ENCODE measurements around the gene C6orf132.
"Not testable (repeated sequence)": the region's sequence is repeated elsewhere in the genome, so short reads cannot be mapped to it uniquely, and the experiment has no call there.

The C6orf132 gene, protein sequence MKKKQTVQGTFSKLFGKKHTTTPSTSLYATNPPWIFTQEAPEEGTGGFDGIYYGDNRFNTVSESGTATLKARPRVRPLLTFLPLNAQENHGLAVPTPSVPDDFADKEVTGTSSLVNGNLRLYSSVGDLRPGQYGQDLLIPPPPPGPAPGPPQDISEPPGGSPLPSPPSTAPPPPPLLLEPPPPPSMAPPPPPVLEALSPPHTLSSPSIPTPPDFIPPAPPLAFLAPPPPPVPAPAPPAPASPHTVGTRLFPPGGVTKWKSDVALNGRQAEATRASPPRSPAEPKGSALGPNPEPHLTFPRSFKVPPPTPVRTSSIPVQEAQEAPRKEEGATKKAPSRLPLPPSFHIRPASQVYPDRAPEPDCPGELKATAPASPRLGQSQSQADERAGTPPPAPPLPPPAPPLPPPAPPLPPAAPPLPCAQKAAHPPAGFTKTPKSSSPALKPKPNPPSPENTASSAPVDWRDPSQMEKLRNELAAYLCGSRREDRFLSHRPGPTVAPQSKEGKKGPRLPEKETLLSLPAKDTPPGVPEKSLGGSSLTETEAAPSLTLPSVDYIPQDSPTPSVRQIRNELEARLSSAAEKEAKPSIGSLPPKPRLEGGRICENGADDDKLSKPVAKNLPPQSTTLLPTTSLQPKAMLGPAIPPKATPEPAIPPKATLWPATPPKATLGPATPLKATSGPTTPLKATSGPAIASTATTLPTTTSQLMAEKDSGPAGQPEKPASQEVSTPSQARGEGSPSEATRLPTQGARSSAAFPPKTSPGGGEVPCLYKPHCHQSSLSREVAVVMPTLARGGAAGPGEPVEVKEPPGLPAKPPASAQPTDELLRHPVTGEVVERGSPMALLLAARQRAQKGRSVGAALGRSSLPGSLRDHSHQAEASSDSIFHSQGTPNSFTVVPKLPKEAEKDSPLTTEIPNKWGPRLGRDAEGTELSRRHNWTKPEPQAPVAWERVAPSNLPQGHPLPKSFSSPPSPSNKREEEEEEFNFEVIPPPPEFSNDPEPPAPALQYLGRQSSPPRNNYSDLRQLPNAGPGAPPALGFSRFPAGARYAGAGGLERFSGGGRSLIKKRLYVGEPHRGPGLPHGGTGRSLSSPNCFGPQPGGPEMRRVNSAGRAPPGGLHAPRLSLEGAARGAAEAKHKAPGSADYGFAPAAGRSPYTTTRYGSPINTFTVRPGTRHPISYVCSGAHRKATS

DNA sequence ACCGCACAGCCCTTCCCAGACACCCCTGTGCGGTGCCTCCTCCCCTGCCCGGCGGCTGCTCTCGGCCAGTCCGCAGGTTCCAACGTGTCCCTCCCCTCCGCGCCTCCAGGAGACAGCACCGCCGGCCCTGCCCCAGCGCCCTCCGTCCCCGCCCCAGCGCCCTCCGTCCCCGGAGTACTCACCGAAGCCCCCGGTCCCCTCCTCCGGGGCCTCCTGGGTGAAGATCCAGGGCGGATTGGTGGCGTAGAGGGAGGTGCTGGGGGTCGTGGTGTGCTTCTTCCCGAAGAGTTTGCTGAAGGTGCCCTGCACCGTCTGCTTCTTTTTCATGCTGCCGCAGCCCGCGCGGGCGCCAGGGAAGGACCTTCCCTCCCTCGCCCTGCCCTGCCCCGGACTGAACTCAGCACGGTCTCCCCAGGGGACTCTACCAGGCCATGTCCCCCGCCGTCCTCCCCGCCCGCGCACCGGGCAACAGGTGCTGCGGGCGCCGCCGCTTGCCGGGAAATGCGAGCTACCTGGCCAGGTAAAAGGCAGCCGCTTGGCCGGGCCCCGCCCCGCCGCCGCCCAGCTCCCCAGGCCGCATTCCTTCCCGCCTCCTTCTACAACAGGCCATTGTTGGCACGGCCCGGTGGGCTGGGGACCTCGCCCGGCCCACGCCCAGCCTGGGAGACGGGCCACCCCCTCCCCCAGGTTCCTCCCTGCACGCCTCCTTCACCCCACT lies at the start of gene C6orf132:
C6orf132 (minus strand) TSS at position 503 of the 718 bp plus-strand sequence; CDS start at position 327, 176 bp downstream.
- no peak for DNase-seq

DNA sequence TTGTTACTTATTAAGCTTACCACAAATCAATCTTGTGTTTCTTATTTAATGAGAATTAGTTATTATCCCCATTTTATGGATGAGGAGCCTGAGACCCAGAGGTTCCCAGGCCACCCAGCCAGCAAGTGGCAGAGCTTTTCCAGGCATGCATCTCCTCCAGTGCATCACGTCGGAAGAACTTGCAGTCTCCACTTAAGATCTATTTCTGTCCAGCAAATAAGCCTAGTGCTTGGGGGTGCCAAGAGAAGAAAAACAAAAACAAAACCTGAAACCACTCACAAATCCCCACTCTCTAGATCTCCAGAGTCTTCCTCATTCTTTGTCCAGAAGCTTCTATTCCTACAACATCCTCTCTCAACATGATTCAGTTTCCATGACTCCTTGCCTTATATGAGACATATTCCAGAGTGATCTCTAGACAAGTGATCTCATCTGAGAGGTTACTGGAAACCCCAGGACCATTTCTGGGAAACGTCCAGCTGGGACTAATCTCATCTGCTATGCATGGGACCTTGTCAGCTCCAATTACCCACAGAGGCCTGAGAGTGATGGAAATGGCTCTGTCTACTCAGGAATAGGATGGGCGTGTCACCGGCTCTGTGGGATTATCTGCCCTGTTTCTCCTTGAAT lies 48.2 kb upstream of the C6orf132 start:
- no peak for DNase-seq

DNA sequence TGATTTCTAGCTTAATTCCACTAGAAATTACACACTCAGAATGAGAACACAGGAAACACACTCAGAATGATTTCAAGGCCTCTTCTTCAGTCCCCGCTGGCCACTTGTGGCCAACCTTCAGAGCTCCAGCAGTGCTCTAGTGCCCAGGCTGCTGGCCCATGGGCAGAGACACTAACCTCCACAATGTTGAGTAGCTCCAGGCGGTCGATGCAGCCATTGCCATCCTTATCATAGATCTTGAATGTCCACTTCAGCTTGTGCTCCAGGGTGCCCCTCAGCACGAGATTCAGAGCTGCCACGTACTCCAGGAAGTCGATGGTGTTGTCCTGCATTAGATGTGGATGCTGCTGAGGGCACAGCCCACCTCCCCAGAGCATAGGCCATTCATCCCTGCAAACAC lies 46.0 kb upstream of the C6orf132 start:
- DNase-seq = no peak

DNA sequence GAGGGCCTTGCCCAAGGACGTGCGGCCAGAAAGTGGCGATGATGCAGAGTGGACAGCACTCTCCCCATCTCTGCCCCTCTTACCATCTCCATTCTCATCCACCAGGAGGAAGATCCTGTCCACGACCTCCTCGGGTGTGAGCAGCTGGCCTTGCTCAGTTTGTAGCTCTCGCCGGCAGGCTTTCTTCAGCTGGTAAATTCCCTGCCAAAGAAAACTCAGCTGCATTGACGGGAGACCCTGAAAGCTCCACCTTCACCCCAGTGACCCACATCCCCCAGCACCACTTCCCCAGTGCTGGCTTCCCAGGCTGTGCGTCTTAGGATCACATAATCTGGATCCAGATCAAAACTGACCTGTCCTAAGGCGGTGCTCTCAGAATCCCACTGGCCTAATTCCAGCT lies 43.2 kb upstream of the C6orf132 start:
- DNase-seq = no peak

DNA sequence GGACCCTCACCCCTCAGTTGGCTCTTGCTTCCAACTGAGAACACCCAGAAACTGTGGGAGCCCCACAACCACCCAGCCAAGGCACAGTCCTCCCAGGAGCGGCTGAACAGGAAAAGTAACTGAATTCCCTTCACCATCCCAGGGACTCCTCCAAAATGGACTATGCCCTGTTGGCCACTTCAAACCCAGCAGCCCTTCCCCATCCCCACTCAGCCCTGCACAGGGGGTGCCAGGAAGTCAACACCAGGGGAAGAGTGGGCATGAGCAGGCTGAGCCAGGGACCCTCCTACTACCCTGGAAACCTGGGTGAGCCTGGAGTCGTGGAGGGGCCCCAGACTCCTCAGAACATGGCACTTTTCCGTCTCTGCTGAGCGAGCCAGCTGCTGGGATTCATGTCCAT lies 42.1 kb upstream of the C6orf132 start:
- DNase-seq = no peak

DNA sequence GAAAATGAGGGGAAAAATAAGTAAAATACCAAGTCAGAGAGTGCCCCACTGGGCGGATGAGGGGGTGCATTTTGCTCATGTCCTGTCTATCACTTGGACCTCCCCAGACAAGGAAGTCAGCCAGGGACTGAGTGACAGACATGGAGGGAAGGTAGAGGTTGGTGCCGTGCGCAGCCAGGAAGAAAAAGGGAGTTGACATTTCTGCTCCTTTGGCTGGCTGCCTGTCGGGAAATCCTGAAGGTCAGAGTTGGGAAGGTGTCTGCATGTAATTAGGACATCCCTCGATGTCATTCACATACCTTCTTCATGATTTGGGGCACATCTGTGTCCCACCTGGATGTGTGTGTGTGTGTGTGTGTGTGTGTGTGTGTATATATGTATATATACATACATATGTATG lies 39.7 kb upstream of the C6orf132 start:
- no peak for DNase-seq

DNA sequence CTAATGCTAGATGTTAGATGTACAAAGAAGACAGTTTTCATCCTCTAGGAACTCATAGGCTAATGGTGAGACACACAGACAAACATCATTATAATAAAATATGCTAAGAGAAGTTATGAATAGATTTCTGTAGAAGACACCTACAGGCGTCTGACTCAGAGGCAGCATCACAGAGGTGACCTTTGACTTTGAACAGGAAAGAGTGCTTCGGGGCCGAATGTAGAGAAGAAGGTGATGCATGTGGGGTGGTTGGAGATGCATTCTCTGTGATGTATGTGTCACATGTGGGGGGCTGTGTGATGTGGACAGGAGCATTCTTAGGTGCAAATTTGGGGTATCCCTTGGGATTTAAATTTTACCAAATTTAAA lies 37.5 kb upstream of the C6orf132 start:
- no peak for DNase-seq

DNA sequence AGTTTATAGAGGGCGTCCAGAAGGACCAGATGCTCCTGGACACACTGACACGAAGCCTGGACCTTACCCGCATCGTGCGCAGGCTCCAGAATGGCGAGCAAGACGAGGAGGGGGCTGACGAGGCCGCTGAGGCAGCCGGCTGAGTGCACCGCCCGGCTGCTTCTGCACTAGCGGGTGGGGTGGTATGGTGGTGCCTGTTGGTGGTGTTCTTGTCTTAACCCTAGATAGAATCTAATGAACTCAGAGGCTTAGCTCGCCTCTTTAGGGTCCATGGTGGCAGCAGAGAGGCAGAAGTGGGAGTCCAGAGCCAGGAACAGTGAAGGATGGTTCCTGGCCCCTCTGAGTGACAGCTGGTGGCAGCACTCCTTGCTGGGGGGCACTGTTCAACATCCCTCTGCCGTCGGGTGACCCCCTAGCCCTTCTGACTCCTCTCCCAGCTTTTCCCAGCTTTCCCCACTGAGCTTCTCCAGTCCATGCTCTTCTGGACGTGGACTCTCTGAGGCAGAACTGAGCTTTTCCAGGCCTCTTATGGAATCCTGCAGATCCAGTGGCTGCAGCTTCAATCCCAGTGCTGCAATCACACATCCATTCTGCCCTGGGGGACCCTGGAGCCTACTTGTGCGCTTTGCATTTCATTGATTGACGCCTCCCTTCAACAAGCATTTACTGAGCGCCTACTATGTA lies 37.0 kb upstream of the C6orf132 start:
- DNase-seq = no peak

DNA sequence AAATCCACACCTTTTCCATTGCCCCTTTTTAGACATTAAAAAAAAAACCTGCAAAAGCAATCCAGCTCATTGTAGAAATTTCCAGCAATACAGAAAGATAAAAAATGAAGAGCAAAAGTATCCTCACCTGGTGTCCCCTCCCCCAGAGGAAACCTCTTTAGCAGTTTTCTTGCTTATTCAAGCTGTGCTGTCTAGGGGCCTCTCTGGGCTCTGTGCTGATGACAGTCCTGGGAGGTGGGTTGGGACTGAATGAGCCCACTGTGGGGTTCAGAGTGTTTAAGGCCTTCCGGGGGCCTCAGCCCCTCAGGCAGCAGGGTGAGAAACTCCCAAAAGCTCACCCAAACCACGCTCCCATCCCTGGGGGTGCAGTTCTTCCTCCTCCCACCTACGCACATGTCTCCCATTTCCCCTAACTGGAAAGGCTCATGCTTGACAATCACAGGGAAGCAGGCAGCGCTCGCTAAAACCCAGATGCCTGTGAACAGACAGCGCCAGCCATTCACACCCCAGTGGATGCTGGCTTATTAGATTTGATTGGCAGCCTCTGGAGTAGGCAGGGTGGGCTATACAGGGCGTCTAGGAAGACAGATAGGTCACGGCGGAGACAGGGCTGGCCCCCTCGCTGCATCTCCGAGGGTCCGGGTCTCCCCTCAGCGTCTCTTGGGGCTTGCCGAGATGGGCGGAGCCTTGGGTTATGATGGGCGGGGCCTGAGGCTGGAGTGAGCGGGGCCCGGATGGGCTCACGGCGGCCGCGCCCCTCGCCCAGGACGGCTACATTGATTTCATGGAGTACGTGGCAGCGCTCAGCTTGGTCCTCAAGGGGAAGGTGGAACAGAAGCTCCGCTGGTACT lies 35.3 kb upstream of the C6orf132 start:
- DNase-seq = no peak

DNA sequence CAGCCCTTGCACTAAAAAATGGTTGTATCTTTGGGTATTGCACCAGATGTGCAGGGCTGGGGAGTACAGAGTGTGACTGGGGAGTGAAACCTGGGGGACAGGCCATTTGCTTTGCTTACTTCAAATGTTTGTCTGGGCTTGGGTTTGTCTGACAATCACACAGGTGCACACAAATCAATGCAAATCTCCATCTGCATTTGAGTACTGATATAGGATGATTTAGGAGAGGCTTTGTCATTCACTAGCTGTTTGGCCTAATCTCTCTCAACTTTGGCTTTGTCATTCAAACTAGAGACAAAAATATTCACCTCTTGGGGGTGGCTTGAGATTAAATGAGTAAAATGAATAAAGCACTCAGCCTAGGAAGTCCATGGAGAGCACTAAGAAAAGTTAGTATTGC lies 34.6 kb upstream of the C6orf132 start:
- no peak for DNase-seq

DNA sequence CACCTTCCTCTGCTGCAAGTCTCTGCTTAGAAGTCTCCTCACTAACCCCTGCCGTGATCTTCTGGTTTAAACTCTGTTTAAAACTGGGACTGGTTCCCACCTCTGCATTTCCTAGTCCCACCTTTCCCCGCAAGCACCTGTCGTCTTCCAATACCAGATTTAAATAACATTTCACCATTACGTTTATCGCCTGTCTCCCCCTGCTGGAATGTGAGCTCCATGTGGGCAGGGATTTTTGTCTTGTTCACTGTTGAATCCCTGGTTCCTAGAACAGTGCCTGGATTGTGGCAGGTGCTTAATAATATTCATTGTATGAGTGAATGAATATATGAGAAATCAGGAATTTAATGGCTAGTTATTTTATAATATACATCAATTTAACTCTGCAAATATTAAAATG lies 33.4 kb upstream of the C6orf132 start:
- no peak for DNase-seq

DNA sequence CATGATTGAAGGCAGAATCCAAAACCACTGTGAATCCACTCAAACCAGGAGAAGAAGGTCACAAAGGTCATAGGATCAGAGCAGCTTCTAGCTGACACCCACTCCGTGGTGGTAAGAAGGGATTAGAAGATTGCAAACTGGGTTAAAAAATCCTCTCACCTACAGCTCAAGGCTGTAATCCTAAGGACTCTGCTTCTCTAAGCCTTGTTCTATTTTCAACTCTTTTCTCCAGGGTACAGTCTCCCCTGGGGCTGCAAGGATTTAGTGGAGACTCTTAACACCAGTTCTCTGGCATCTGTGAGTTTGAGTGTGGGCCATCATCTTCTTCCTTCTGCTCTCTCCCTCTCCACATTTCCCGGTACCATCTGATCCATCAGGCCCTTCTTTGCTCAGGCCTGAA lies 30.7 kb upstream of the C6orf132 start, which contains the start of gene GUCA1A:
GUCA1A (plus strand) TSS at position 264 of the 400 bp plus-strand sequence. CDS start 250 bp downstream, outside the sequence.
- DNase-seq = no peak

DNA sequence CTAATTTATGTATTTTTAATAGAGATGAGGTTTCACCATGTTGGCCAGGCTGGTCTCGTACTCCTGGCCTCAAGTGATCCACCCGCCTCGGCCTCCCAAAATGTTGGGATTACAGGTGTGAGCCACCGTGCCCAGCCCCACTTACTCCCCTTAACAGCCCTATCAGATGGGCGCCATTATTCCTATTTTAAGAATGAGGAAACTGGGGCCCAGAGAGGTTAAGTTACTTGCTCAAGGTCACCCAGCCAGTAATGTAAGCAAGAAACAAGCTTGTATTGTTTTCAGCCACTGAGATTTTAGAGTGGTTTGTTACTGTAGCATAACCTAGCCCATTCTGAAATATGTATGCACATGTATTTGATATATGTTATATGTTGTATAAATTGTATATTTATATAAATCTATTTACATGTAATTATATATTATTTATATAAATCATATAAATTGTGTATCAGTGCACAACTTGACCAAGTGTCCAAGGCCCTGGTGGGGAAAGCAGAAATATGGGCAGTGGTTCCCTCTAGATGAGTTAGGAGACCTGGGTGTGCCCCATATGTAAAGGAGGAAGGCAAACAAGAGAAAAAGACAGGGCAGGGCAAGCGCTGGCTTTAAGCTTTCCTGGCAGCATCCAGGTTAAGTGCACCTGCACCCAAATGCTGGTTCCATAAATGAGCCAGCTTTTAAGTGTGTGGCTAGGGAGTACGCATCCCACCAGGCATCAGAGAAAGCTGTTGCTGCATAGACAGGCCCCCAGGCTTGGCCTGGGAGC lies 29.6 kb upstream of the C6orf132 start:
- DNase-seq = no peak

DNA sequence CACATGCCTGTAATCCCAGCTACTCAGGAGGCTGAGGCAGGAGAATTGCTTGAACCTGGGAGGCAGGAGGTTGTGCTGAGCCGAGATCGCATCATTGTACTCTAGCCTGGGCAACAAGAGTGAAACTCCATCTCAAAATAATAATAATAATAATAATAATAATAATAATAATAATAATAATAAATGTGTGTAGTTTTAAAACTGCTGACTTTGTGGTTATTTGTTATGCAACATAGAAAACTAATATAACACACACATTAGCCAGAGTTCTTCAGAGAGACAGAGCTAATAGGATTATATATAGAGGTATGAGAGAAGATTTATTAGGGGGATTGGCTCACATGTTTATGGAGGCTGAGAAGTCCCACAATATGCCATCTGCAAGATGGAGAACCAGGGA lies 27.4 kb upstream of the C6orf132 start:
- not testable (repeated sequence) for DNase-seq

DNA sequence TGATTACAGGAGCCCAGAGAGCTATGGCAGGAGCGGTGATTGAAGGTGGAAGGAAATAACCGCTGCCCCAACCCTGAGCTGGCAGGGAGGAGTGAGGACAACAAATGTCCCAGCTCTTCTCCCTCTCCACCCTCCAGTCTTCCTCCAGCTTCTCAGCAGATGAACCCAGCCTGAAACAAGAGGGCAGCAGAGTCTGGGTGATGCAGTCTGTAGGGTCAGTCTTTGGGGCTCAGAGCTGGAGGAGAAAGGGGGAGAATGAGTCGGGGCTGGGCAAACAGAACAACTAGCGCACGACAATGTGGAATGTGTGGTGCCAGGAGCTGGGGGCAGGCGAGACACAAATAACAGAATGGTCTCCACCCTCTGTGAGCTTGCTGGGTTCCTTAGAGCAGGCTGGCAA lies 26.2 kb upstream of the C6orf132 start:
- no peak for DNase-seq

DNA sequence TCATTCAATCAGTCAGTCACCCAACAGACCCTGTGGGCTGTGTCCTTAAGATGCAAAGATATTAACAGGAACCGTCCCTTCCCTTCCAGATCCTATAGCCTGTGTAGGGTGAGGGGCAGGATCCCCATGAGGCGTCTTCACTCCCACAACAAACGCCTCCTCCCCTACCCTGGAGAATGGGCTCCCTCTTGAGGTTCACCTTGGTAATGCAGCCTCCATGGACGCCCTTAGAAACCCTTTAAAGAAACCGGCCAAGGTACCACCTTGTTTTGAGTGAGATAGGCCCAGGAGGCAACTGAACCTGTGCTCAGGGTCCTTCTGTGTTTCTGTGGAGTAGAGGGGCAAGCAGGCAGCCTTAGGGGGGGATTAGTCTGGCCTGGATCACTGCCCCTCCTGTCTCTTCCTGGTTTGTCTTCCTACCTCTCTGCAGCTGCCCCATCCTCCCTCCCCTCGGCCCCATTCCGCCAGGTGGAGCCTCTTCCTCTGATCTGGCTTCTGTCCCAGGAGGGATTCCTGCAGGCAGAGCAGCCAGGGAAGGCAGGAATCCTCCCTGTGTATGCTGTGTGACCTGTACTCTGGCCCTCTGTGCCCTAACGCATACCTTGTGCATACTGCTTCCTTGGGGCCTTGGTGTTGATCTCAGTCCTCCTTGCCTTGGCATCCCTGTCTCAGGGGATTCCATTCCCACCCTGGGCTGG lies 24.2 kb upstream of the C6orf132 start:
- peak; percentile 68 to 77 for DNase-seq

DNA sequence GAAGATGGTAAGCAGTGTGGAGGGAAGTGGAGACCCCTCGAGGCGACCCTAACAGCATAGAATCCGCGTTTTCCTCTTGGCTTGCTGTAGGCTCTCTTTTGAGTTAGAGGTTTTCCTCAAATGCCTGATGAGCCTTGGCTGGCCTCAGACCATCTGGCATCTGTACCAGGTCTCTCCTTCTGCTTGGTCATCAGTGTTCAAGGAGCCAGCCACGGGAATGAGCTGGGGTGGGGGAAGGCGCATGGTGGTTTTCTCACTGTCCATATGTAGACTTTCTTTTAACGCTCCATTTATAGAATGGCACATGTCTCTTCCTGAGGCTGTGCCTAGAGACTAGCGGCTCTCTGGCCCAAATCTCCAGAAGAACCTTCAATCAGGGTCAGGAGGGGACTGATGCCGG lies 22.6 kb upstream of the C6orf132 start:
- no peak for DNase-seq

DNA sequence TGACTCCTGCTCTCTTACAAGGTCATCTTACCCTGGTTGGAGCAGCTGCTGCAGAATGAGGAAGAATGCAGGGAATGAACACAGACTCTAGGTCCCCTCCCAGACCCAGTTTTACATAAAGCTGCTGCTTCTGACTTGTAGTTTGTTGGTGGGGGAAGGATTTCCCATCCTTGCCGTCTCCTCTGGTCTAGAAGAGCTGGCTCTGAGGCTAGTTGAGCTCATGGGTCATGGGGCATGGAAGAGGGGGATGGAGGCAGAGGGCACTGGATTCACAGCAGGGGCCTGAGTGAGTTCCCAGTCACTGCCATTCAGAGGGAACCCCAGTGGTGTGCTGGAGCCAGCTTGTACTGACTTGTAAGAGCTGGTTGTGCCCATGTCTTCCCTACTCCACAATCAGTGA lies 21.6 kb upstream of the C6orf132 start:
- no peak for DNase-seq

DNA sequence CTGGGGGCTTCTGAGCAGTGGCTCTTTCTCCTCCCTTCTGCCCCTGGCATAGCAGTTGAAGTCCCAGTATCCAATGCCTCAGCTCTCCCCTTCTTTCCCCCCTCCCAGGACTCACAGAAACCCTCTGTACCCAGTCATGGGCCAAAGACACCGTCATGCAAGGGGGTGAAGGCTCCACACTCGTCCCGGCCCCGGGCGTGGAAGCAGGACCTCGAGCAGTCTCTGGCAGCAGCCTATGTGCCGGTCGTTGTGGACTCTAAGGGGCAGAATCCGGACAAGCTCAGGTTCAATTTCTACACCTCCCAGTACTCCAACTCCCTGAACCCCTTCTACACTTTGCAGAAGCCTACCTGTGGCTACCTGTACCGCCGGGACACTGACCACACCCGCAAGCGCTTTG lies 20.4 kb upstream of the C6orf132 start:
- DNase-seq = no peak
